Nephron (organoid): Measurements from ENCODE around the gene CTNNA3.

Source experiments
- H3K27ac Mint-ChIP-seq, 3 experiments: 2 replicates each; pipeline ENCODE4 v1.8.0; 2020; ENCODE audit warnings: mixed read lengths in 3 of 3, mild to moderate bottlenecking in 2 of 3, moderate library complexity in 1 of 3
- H3K27me3 Mint-ChIP-seq: 2 replicates; pipeline ENCODE4 v1.8.0; 2021; ENCODE audit warnings: low read depth, mild to moderate bottlenecking, moderate library complexity, mixed read lengths
- H3K36me3 Mint-ChIP-seq: 2 replicates; pipeline ENCODE4 v1.8.0; 2020; ENCODE audit warnings: low read depth, mixed read lengths
- H3K4me1 Mint-ChIP-seq: 2 replicates; pipeline ENCODE4 v1.8.0; 2020; ENCODE audit warnings: mixed read lengths
- H3K4me3 Mint-ChIP-seq, 3 experiments: 2 replicates each; pipeline ENCODE4 v1.8.0; 2020; ENCODE audit warnings: mild to moderate bottlenecking in 3 of 3, mixed read lengths in 3 of 3, moderate library complexity in 2 of 3
- H3K9me3 Mint-ChIP-seq: 2 replicates; pipeline ENCODE4 v1.8.0; 2020; ENCODE audit warnings: mixed read lengths
- CTCF ChIP-seq, 3 experiments: fragments of 200-600 bp; sonication (generic); IDR thresholded peaks; one replicate each; pipeline ENCODE4 v1.5.0; 2021; ENCODE audit warnings: antibody characterized with exemption in 3 of 3; ENCODE audit not compliant: unreplicated experiment in 3 of 3

CTNNA3 gene

GRCh38 chr10:66983475-66983818 is 712.5 kb downstream of the CTNNA3 start:
- Mint-ChIP-seq H3K9me3 (no peaks in the 10 kb centered on the region), H3K27me3 (no peaks in the 10 kb centered on the region), H3K4me1 (peaks cover 15% of the 10 kb centered on the region), H3K36me3 (no peaks in the 10 kb centered on the region), H3K27ac (no peak overlapping the region), H3K4me3 (no peak overlapping the region)
- TF ChIP-seq CTCF (IDR thresholded peaks at IDR 0.05; ENCODE audit: unreplicated experiment in 3 of 3) = no peak

GRCh38 chr10:66982792-66983474 is 713.1 kb downstream of the CTNNA3 start:
- H3K9me3 Mint-ChIP-seq = no peaks in the 10 kb centered on the region
- H3K27me3 Mint-ChIP-seq = no peaks in the 10 kb centered on the region
- no peak overlapping the region for H3K27ac Mint-ChIP-seq
- H3K4me3 Mint-ChIP-seq = no peak overlapping the region
- TF ChIP-seq CTCF (IDR thresholded peaks at IDR 0.05; ENCODE audit: unreplicated experiment in 3 of 3) = no peak
- H3K4me1 Mint-ChIP-seq = peaks cover 15% of the 10 kb centered on the region
- H3K36me3 Mint-ChIP-seq = no peaks in the 10 kb centered on the region

GRCh38 chr10:66982053-66982420 is 714.0 kb downstream of the CTNNA3 start:
- no peak overlapping the region for H3K27ac Mint-ChIP-seq
- no peak overlapping the region for H3K4me3 Mint-ChIP-seq
- no peaks in the 10 kb centered on the region for H3K36me3 Mint-ChIP-seq
- TF ChIP-seq CTCF (IDR thresholded peaks at IDR 0.05; ENCODE audit: unreplicated experiment in 3 of 3) = no peak
- H3K9me3 Mint-ChIP-seq = no peaks in the 10 kb centered on the region
- H3K4me1 Mint-ChIP-seq = peaks cover 15% of the 10 kb centered on the region
- no peaks in the 10 kb centered on the region for H3K27me3 Mint-ChIP-seq

- peaks cover 15% of the 10 kb centered on the region for H3K4me1 Mint-ChIP-seq
- no peak overlapping the region for H3K4me3 Mint-ChIP-seq
- no peak for TF ChIP-seq CTCF (IDR thresholded peaks at IDR 0.05; ENCODE audit: unreplicated experiment in 3 of 3)
- no peaks in the 10 kb centered on the region for H3K36me3 Mint-ChIP-seq
- no peaks in the 10 kb centered on the region for H3K27me3 Mint-ChIP-seq
- H3K27ac Mint-ChIP-seq = peak overlapping the region in 2 of 3 experiments; percentile 3
- H3K9me3 Mint-ChIP-seq = no peaks in the 10 kb centered on the region
These were observed 714.5 kb downstream of the CTNNA3 start for GRCh38 chr10:66981361-66982052.

GRCh38 chr10:66980246-66980815 is 715.7 kb downstream of the CTNNA3 start:
- no peak overlapping the region for H3K27ac Mint-ChIP-seq
- no peaks in the 10 kb centered on the region for H3K9me3 Mint-ChIP-seq
- H3K27me3 Mint-ChIP-seq = no peaks in the 10 kb centered on the region
- H3K4me3 Mint-ChIP-seq = no peak overlapping the region
- H3K4me1 Mint-ChIP-seq = peaks cover 15% of the 10 kb centered on the region
- H3K36me3 Mint-ChIP-seq = no peaks in the 10 kb centered on the region
- no peak for TF ChIP-seq CTCF (IDR thresholded peaks at IDR 0.05; ENCODE audit: unreplicated experiment in 3 of 3)
